HCT116 (cell line): Measurements from ENCODE around the gene CNTN4. TPM values are rescaled to one million over a fixed set of nuclear protein-coding genes. Genes with fewer than 3 reads are reported as not detected.

Source experiments
- ATAC-seq: fragments of 200-7000 bp; cut with Tn5 transposase; 2 replicates; pipeline ENCODE4 v1.9.1; 2020; ENCODE audit warnings: mild to moderate bottlenecking, moderate library complexity
- BruUV-seq: library from RNA; stranded (reverse); fragments of 400-500 nt; replicated peaks from 2 replicates; lab custom pipeline; 2021; lab: Mats Ljungman, UMichigan
- CTCF ChIA-PET: fragments of 300-600 bp; sonication (Branson Sonifier 250); formaldehyde crosslinking; loops from one replicate; lab custom pipeline; 2021; ENCODE audit warnings: antibody characterized with exemption; lab: Charles Lee
- POLR2A ChIA-PET: fragments of 300-600, 350-600 bp; sonication (Branson Sonifier 250); formaldehyde crosslinking; loops from one replicate; lab custom pipeline; 2021; ENCODE audit warnings: antibody characterized with exemption; lab: Charles Lee
- RAD21 ChIA-PET, 2 experiments: fragments of 300-600 bp; sonication (Branson Sonifier 250); formaldehyde crosslinking; loops; one replicate each; lab custom pipeline; 2023; ENCODE audit warnings: low total read pairs in 2 of 2; ENCODE audit not compliant: uncharacterized antibody in 2 of 2, unreplicated experiment in 2 of 2, low non-redundant PET in 1 of 2; lab: Charles Lee
- DNase-seq: peaks from one replicate; pipeline ENCODE4 v3.0.0-alpha.2; 2010; ENCODE audit warnings: low read depth, low spot score
- H2AFZ ChIP-seq: fragments of 200-600 bp; shearing (Covaris generic), sonication (generic); 2 replicates; pipeline ENCODE4 v1.6.1; 2017; ENCODE audit warnings: low read depth, mixed run types, mixed read lengths, antibody characterized with exemption, low read length; ENCODE audit not compliant: poor library complexity, severe bottlenecking
- H3K27ac ChIP-seq: 2 replicates; pipeline ENCODE4 v1.5.1; 2012; ENCODE audit warnings: low read depth, low read length
- H3K27me3 ChIP-seq: fragments of 200-600 bp; sonication (generic); 2 replicates; pipeline ENCODE4 v1.6.1; 2016; ENCODE audit warnings: mixed run types, low read length, mixed read lengths; ENCODE audit not compliant: insufficient read depth
- H3K36me3 ChIP-seq, 2 experiments: fragments of 200-500 bp in 1 of 2; fragments of 200-600 bp in 1 of 2; sonication (Bioruptor generic) in 1 of 2; sonication (generic) in 1 of 2; 2 replicates each; pipeline versions ENCODE4 v1.5.1 to v1.6.1; 2014 to 2016; ENCODE audit warnings: low read length in 2 of 2, inconsistent platforms in 1 of 2, mixed read lengths in 1 of 2, mixed run types in 1 of 2; ENCODE audit not compliant: insufficient read depth in 2 of 2, control insufficient read depth in 1 of 2
- H3K4me1 ChIP-seq, 2 experiments: fragments of 200-600 bp in 1 of 2; sonication (generic) in 1 of 2; 2 replicates each; pipeline versions ENCODE4 v1.5.1 to v1.6.1; 2012 to 2017; ENCODE audit warnings: low read length in 2 of 2, inconsistent platforms in 1 of 2, mild to moderate bottlenecking in 1 of 2, mixed read lengths in 1 of 2, mixed run types in 1 of 2, moderate library complexity in 1 of 2; ENCODE audit not compliant: insufficient read depth in 2 of 2, control insufficient read depth in 1 of 2
- H3K4me2 ChIP-seq: fragments of 200-600 bp; sonication (generic); 2 replicates; pipeline ENCODE4 v1.6.1; 2017; ENCODE audit warnings: mixed run types, low read length, mixed read lengths
- H3K4me3 ChIP-seq, 2 experiments: fragments of 200-600 bp in 1 of 2; sonication (generic) in 1 of 2; replicated peaks in 1 of 2; 2 replicates each; pipeline ENCODE4 v1.5.1; 2011 to 2016; ENCODE audit warnings: low read length in 2 of 2, control low read depth in 1 of 2, low read depth in 1 of 2, mild to moderate bottlenecking in 1 of 2, mixed read lengths in 1 of 2, mixed run types in 1 of 2
- H3K79me2 ChIP-seq: fragments of 200-600 bp; sonication (generic); 2 replicates; pipeline ENCODE4 v1.6.1; 2017; ENCODE audit warnings: mild to moderate bottlenecking, mixed run types, low read length, moderate library complexity, mixed read lengths; ENCODE audit not compliant: insufficient read depth
- H3K9ac ChIP-seq: fragments of 200-600 bp; sonication (generic); 2 replicates; pipeline ENCODE4 v1.6.1; 2016; ENCODE audit warnings: low read length, mixed read lengths
- H3K9me2 ChIP-seq: fragments of 200-600 bp; sonication (generic), shearing (Covaris generic); 2 replicates; pipeline ENCODE4 v1.6.1; 2017; ENCODE audit warnings: mixed run types, mild to moderate bottlenecking, moderate library complexity; ENCODE audit not compliant: insufficient read depth
- H3K9me3 ChIP-seq, 2 experiments: fragments of 200-500 bp in 1 of 2; fragments of 200-600 bp in 1 of 2; sonication (Bioruptor generic) in 1 of 2; sonication (generic) in 1 of 2; 2 replicates each; pipeline ENCODE4 v1.6.1; 2014 to 2017; ENCODE audit warnings: low read length in 2 of 2, mixed read lengths in 2 of 2, inconsistent platforms in 1 of 2, low read depth in 1 of 2, mild to moderate bottlenecking in 1 of 2, mixed run types in 1 of 2, moderate library complexity in 1 of 2; ENCODE audit not compliant: control insufficient read depth in 1 of 2, insufficient read depth in 1 of 2
- H4K20me1 ChIP-seq: fragments of 200-600 bp; sonication (generic), shearing (Covaris generic); 2 replicates; pipeline ENCODE4 v1.6.1; 2017; ENCODE audit warnings: mixed run types, mild to moderate bottlenecking, moderate library complexity; ENCODE audit not compliant: insufficient read depth
- ATF3 ChIP-seq: IDR thresholded peaks from 2 replicates; pipeline ENCODE4 v1.6.1; 2012
- CTCF ChIP-seq, 3 experiments: fragments of 200-600 bp in 1 of 3; sonication (generic) in 1 of 3; IDR thresholded peaks in 2 of 3; conservative IDR thresholded peaks in 1 of 3; 2 replicates each; pipeline ENCODE4 v1.5.1; 2012 to 2017; ENCODE audit warnings: low read depth in 2 of 3, low read length in 2 of 3, antibody characterized with exemption in 1 of 3, borderline replicate concordance in 1 of 3, control low read depth in 1 of 3, mild to moderate bottlenecking in 1 of 3, mixed read lengths in 1 of 3, mixed run types in 1 of 3, moderate library complexity in 1 of 3; ENCODE audit not compliant: insufficient read depth in 1 of 3
- EGR1 ChIP-seq: IDR thresholded peaks from 2 replicates; pipeline ENCODE4 v1.6.1; 2012; ENCODE audit warnings: low read depth
- ELF1 ChIP-seq: IDR thresholded peaks from 2 replicates; pipeline ENCODE4 v1.6.1; 2012; ENCODE audit warnings: low read depth, borderline replicate concordance
- EZH2 ChIP-seq: fragments of 200-600 bp; sonication (generic); IDR thresholded peaks from 2 replicates; pipeline ENCODE4 v1.6.1; 2017; ENCODE audit warnings: antibody characterized with exemption, mixed run types
- MAX ChIP-seq: IDR thresholded peaks from 2 replicates; pipeline ENCODE4 v1.6.1; 2012
- POLR2A ChIP-seq: IDR thresholded peaks from 2 replicates; pipeline ENCODE4 v1.7.0; 2011; ENCODE audit warnings: borderline replicate concordance; ENCODE audit not compliant: insufficient read depth, insufficient read length; ENCODE audit errors: extremely low read depth
- SP1 ChIP-seq: IDR thresholded peaks from 2 replicates; pipeline ENCODE4 v1.6.1; 2012; ENCODE audit warnings: low read depth
- TCF7L2 ChIP-seq: IDR thresholded peaks from 2 replicates; pipeline ENCODE4 v1.7.0; 2011; ENCODE audit warnings: borderline replicate concordance, inconsistent platforms; ENCODE audit not compliant: insufficient read depth, insufficient read length; ENCODE audit errors: extremely low read depth
- YY1 ChIP-seq: IDR thresholded peaks from 2 replicates; pipeline ENCODE4 v1.6.1; 2011; ENCODE audit warnings: low read length, low read depth, moderate library complexity, mild to moderate bottlenecking; ENCODE audit not compliant: insufficient replicate concordance; ENCODE audit errors: extremely low read depth
- ZFX ChIP-seq: fragments of 450-650 bp; IDR thresholded peaks from 2 replicates; pipeline ENCODE4 v1.6.1; 2017
- ZNF274 ChIP-seq: fragments of 200-500 bp; sonication (Bioruptor generic); IDR thresholded peaks from 2 replicates; pipeline ENCODE4 v1.6.1; 2014; ENCODE audit warnings: mild to moderate bottlenecking, low read depth, low read length, inconsistent platforms
- intact Hi-C: fragments of 100-400 bp; cut with micrococcal nuclease; formaldehyde crosslinking; loops from 2 replicates; pipeline ENCODE4 v1.10.0; 2022
- total RNA-seq: library from RNA; stranded (reverse); gene quantifications from one replicate; pipeline ENCODE4 v1.2.1, GENCODE V29; 2021; ENCODE audit not compliant: unreplicated experiment

The CNTN4 gene
- total RNA-seq, 1 experiment from 2014 or later, result not detected

- ChIA-PET CTCF (no interaction called here), POLR2A (no interaction called here), RAD21 (no interaction called here)
- no peak overlapping the region for H2AFZ ChIP-seq
- no peaks in the 10 kb centered on the region for H3K9me2 ChIP-seq
- no TSS peak for BruUV-seq
- H3K4me1 ChIP-seq, result no peaks in the 10 kb centered on the region
- intact Hi-C loops, result no loop called here
- ATAC-seq (no peak), DNase-seq (no peak)
- H3K9me3 ChIP-seq, result peaks cover 5 to 18% of the 10 kb centered on the region in 2 experiments; a peak in 2 of 4 replicates
- no peak overlapping the region for H3K9ac ChIP-seq
- H3K4me2 ChIP-seq, result no peak overlapping the region
- no peak for TF ChIP-seq ZFX
- no peaks in the 10 kb centered on the region for H3K36me3 ChIP-seq
- no peaks in the 10 kb centered on the region for H3K27me3 ChIP-seq
- no peaks in the 10 kb centered on the region for H3K79me2 ChIP-seq
- H4K20me1 ChIP-seq, result no peaks in the 10 kb centered on the region
- no peak overlapping the region for H3K27ac ChIP-seq
- H3K4me3 ChIP-seq, result no peak overlapping the region
Measured at GRCh38 chr3:2826036-2826435, 727.4 kb downstream of the CNTN4 start.

- intact Hi-C loops, result no loop called here
- no TSS peak for BruUV-seq
Measured at GRCh38 chr3:2826453-2826852, 727.8 kb downstream of the CNTN4 start.

More at GRCh38 chr3:2826453-2826852, 727.8 kb downstream of the CNTN4 start:
- no peaks in the 10 kb centered on the region for H3K79me2 ChIP-seq
- DNase-seq, result no peak
- no peak overlapping the region for H3K4me2 ChIP-seq
- no peak for ATAC-seq
- no peak overlapping the region for H3K27ac ChIP-seq
- no peak overlapping the region for H3K9ac ChIP-seq
- peaks cover 5 to 21% of the 10 kb centered on the region in 2 experiments; a peak in 2 of 4 replicates for H3K9me3 ChIP-seq
- no peaks in the 10 kb centered on the region for H3K4me1 ChIP-seq
- ChIA-PET RAD21 (no interaction called here), POLR2A (no interaction called here), CTCF (no interaction called here)
- H3K4me3 ChIP-seq, result no peak overlapping the region
- H2AFZ ChIP-seq, result no peak overlapping the region
- TF ChIP-seq CTCF (IDR thresholded peaks at IDR 0.05 in 2 of 3, conservative IDR thresholded peaks at IDR 0.05 in 1 of 3; ENCODE audit: borderline replicate concordance in 1 of 3, insufficient read depth in 1 of 3, low read depth in 2 of 3, low read length in 2 of 3) (no peak), ZFX (no peak), SP1 (no peak), ATF3 (no peak), POLR2A (no peak), ZNF274 (no peak), YY1 (no peak), EGR1 (no peak), TCF7L2 (no peak), EZH2 (no peak), ELF1 (no peak), MAX (no peak)
- no peaks in the 10 kb centered on the region for H4K20me1 ChIP-seq
- H3K9me2 ChIP-seq, result no peaks in the 10 kb centered on the region
- H3K27me3 ChIP-seq, result no peaks in the 10 kb centered on the region
- no peaks in the 10 kb centered on the region for H3K36me3 ChIP-seq
